SK-N-SH (cell line): Measurements from ENCODE around the gene JCHAIN. TPM values are rescaled to one million over a fixed set of nuclear protein-coding genes. Genes with fewer than 3 reads are reported as not detected.

Experiments
- CTCF ChIA-PET: fragments of 300-600, 350-600 bp; formaldehyde crosslinking; extraction: SDS; loops from one replicate; lab custom pipeline; 2021; lab: Yijun Ruan, JAX
- POLR2A ChIA-PET: fragments of 350-600 bp; sonication (Branson Sonifier 250); formaldehyde crosslinking; extraction: SDS; loops from one replicate; lab custom pipeline; 2020; ENCODE audit warnings: antibody characterized with exemption, inconsistent platforms; lab: Yijun Ruan, JAX
- DNase-seq: peaks from one replicate; pipeline ENCODE4 v3.0.0; 2012
- H2AFZ ChIP-seq: fragments of 200-600 bp; sonication (generic); 2 replicates; pipeline ENCODE4 v1.8.1; 2016; ENCODE audit warnings: antibody characterized with exemption, mild to moderate bottlenecking, low read depth
- H3F3A ChIP-seq: fragments of 200-600 bp; sonication (generic); replicated peaks from 2 replicates; pipeline ENCODE3; 2016; ENCODE audit warnings: antibody characterized with exemption, mild to moderate bottlenecking; ENCODE audit not compliant: insufficient read depth
- H3K27ac ChIP-seq, 2 experiments: fragments of 200-500 bp in 1 of 2; fragments of 200-600 bp in 1 of 2; sonication (Bioruptor generic) in 1 of 2; sonication (generic), shearing (Covaris generic) in 1 of 2; 2 replicates each; pipeline versions ENCODE4 v1.5.1 to v1.6.1; 2014 to 2016; ENCODE audit warnings: low read depth in 2 of 2, inconsistent platforms in 1 of 2, low read length in 1 of 2, mild to moderate bottlenecking in 1 of 2, mixed read lengths in 1 of 2
- H3K27me3 ChIP-seq: fragments of 200-600 bp; sonication (generic), shearing (Covaris generic); 2 replicates; pipeline ENCODE4 v1.6.1; 2016; ENCODE audit warnings: mixed run types; ENCODE audit not compliant: insufficient read depth
- H3K36me3 ChIP-seq, 2 experiments: fragments of 200-500 bp in 1 of 2; fragments of 200-600 bp in 1 of 2; sonication (Bioruptor generic) in 1 of 2; sonication (generic) in 1 of 2; replicated peaks in 1 of 2; 2 replicates each; pipeline versions ENCODE3 to v1.5.1; 2014 to 2016; ENCODE audit warnings: low read length in 1 of 2, mild to moderate bottlenecking in 1 of 2; ENCODE audit not compliant: insufficient read depth in 2 of 2, control insufficient read depth in 1 of 2
- H3K4me1 ChIP-seq, 2 experiments: fragments of 200-500 bp in 1 of 2; fragments of 200-600 bp in 1 of 2; sonication (Bioruptor generic) in 1 of 2; sonication (generic), shearing (Covaris generic) in 1 of 2; 2 replicates each; pipeline versions ENCODE4 v1.5.1 to v1.6.1; 2014 to 2016; ENCODE audit warnings: low read depth in 1 of 2, low read length in 1 of 2, mixed run types in 1 of 2; ENCODE audit not compliant: insufficient read depth in 2 of 2, control insufficient read depth in 1 of 2
- H3K4me2 ChIP-seq: fragments of 200-600 bp; sonication (generic), shearing (Covaris generic); 2 replicates; pipeline ENCODE4 v1.6.1; 2017; ENCODE audit warnings: mixed run types
- H3K4me3 ChIP-seq, 2 experiments: fragments of 200-500 bp in 1 of 2; fragments of 200-600 bp in 1 of 2; sonication (Bioruptor generic) in 1 of 2; sonication (generic), shearing (Covaris generic) in 1 of 2; 2 replicates each; pipeline versions ENCODE4 v1.5.1 to v1.8.1; 2014 to 2016; ENCODE audit warnings: low read depth in 2 of 2, inconsistent platforms in 1 of 2, low read length in 1 of 2, mild to moderate bottlenecking in 1 of 2, mixed read lengths in 1 of 2, moderate library complexity in 1 of 2
- H3K79me2 ChIP-seq: fragments of 200-600 bp; sonication (generic); 2 replicates; pipeline ENCODE4 v1.8.1; 2017; ENCODE audit warnings: mild to moderate bottlenecking; ENCODE audit not compliant: insufficient read depth
- H3K9ac ChIP-seq: fragments of 200-600 bp; sonication (generic); 2 replicates; pipeline ENCODE4 v1.6.1; 2017; ENCODE audit warnings: mixed run types
- H3K9me2 ChIP-seq: fragments of 200-600 bp; sonication (generic); 2 replicates; pipeline ENCODE4 v1.6.1; 2017; ENCODE audit warnings: mixed run types
- H3K9me3 ChIP-seq: fragments of 200-600 bp; sonication (generic); 2 replicates; pipeline ENCODE4 v1.6.1; 2017; ENCODE audit warnings: mixed run types, mild to moderate bottlenecking, moderate library complexity
- H4K20me1 ChIP-seq: fragments of 200-600 bp; sonication (generic); 2 replicates; pipeline ENCODE4 v1.6.1; 2017; ENCODE audit warnings: mild to moderate bottlenecking, mixed run types; ENCODE audit not compliant: insufficient read depth
- CTCF ChIP-seq: fragments of 200-600 bp; sonication (generic); IDR thresholded peaks from 2 replicates; pipeline ENCODE4 v1.6.1; 2017; ENCODE audit warnings: antibody characterized with exemption, mild to moderate bottlenecking, moderate library complexity
- EP300 ChIP-seq, 2 experiments: IDR thresholded peaks; 2 replicates each; pipeline versions ENCODE4 v1.4.0 to v1.6.1; 2012; ENCODE audit warnings: borderline replicate concordance in 1 of 2, low read depth in 1 of 2, low read length in 1 of 2
- FOXJ3 ChIP-seq: sonication (generic); formaldehyde crosslinking; IDR thresholded peaks from 2 replicates; pipeline ENCODE4 v1.5.1; 2020; ENCODE audit warnings: mild to moderate bottlenecking, missing genetic modification reagents
- GABPA ChIP-seq: IDR thresholded peaks from 2 replicates; pipeline ENCODE4 v1.4.0; 2012; ENCODE audit warnings: low read depth, mild to moderate bottlenecking
- JUND ChIP-seq: IDR thresholded peaks from 2 replicates; pipeline ENCODE4 v1.4.0; 2012
- MAX ChIP-seq: IDR thresholded peaks from 2 replicates; pipeline ENCODE4 v1.4.0; 2012; ENCODE audit warnings: low read depth
- NFIC ChIP-seq: IDR thresholded peaks from 2 replicates; pipeline ENCODE4 v1.4.0; 2012; ENCODE audit warnings: borderline replicate concordance
- NRF1 ChIP-seq: IDR thresholded peaks from 2 replicates; pipeline ENCODE4 v1.6.1; 2012; ENCODE audit warnings: low read depth, mild to moderate bottlenecking, low read length
- PBX3 ChIP-seq: IDR thresholded peaks from 2 replicates; pipeline ENCODE4; 2012
- RCOR1 ChIP-seq: fragments of 150-350 bp; IDR thresholded peaks from 2 replicates; pipeline ENCODE4 v1.6.1; 2017; ENCODE audit warnings: antibody characterized with exemption, low read length
- RFX5 ChIP-seq: IDR thresholded peaks from 2 replicates; pipeline ENCODE4 v1.6.1; 2012; ENCODE audit warnings: mild to moderate bottlenecking, improper control_type of control experiment, low read length
- RXRA ChIP-seq: IDR thresholded peaks from 2 replicates; pipeline ENCODE4 v1.4.0; 2012; ENCODE audit warnings: low read depth, mild to moderate bottlenecking, borderline replicate concordance
- SIN3A ChIP-seq: IDR thresholded peaks from 2 replicates; pipeline ENCODE4 v1.6.1; 2012; ENCODE audit warnings: low read depth, mild to moderate bottlenecking, low read length, moderate library complexity, borderline replicate concordance
- TAF1 ChIP-seq: IDR thresholded peaks from 2 replicates; pipeline ENCODE4 v1.6.1; 2012; ENCODE audit warnings: low read depth, mild to moderate bottlenecking, low read length, moderate library complexity, borderline replicate concordance
- TCF12 ChIP-seq: IDR thresholded peaks from 2 replicates; pipeline ENCODE4 v1.4.0; 2012
- TEAD4 ChIP-seq: IDR thresholded peaks from 2 replicates; pipeline ENCODE4 v1.4.0; 2012; ENCODE audit warnings: mild to moderate bottlenecking, borderline replicate concordance; ENCODE audit not compliant: insufficient read depth
- USF1 ChIP-seq: IDR thresholded peaks from 2 replicates; pipeline ENCODE4 v1.4.0; 2012; ENCODE audit warnings: low read depth, borderline replicate concordance
- USF2 ChIP-seq: fragments of 150-350 bp; IDR thresholded peaks from 2 replicates; pipeline ENCODE4 v1.6.1; 2017; ENCODE audit warnings: antibody characterized with exemption, low read length, low read depth, borderline replicate concordance
- YY1 ChIP-seq: IDR thresholded peaks from 2 replicates; pipeline ENCODE4 v1.4.0; 2012; ENCODE audit warnings: low read depth, mild to moderate bottlenecking
- ZBTB33 ChIP-seq: IDR thresholded peaks from 2 replicates; pipeline ENCODE4 v1.4.0; 2012; ENCODE audit warnings: low read depth, borderline replicate concordance
- WGBS: methylation state at CpG from one replicate; pipeline ENCODE4 v1.1.6; 2017; ENCODE audit warnings: low lambda C conversion rate; 5-methylcytosine and 5-hydroxymethylcytosine counted together
- polyA plus RNA-seq, 3 experiments: library from polyadenylated mRNA; depleted of rRNA; stranded (reverse); fragments of >200 nt; gene quantifications; 2 replicates each; pipeline ENCODE4 v1.2.3, GENCODE V29; 2012

JCHAIN gene
- polyA plus RNA-seq, 1 of the 3 experiments (the other 2 are of a cell fraction), result 1.1 TPM

GRCh38 chr4:70700712-70701111 lies 34.4 kb upstream of the JCHAIN start:
- H3K4me2 ChIP-seq, result no peak overlapping the region
- 95% methylated on average over 5 of the region's 5 CpGs for WGBS
- CTCF ChIA-PET, result interaction anchor here (0.8 to 1.1 kb wide), 3 partner anchors 11 to 309 kb away, joined by 3 read pairs; no protein-coding TSS in a partner anchor

More at GRCh38 chr4:70700712-70701111, 34.4 kb upstream of the JCHAIN start:
- Histone ChIP-seq H3K9ac (no peak overlapping the region), H3K9me3 (no peaks in the 10 kb centered on the region), H3K27me3 (no peaks in the 10 kb centered on the region), H3K79me2 (peaks cover 2% of the 10 kb centered on the region; the same call in 1 of the 2 replicates), H3K9me2 (no peaks in the 10 kb centered on the region), H3F3A (peaks cover 27% of the 10 kb centered on the region), H2AFZ (no peak overlapping the region), H3K27ac (no peak overlapping the region), H3K36me3 (no peaks in the 10 kb centered on the region), H3K4me1 (peaks cover 3 to 4% of the 10 kb centered on the region in 2 experiments; a peak in 2 of 4 replicates), H4K20me1 (no peaks in the 10 kb centered on the region), H3K4me3 (no peak overlapping the region)
- TF ChIP-seq TEAD4 (no peak), JUND (no peak), EP300 (IDR thresholded peaks at IDR 0.05; ENCODE audit: borderline replicate concordance in 1 of 2, low read depth in 1 of 2, low read length in 1 of 2) (no peak), NFIC (no peak), RFX5 (no peak), USF2 (no peak), TAF1 (no peak), NRF1 (no peak), PBX3 (no peak), SIN3A (no peak), YY1 (no peak), RCOR1 (no peak), GABPA (no peak), ZBTB33 (no peak), USF1 (no peak), RXRA (no peak), CTCF (no peak), FOXJ3 (CRISPR knock-in tag) (no peak), TCF12 (no peak), MAX (no peak)
- no peak for DNase-seq
- POLR2A ChIA-PET, result no interaction called here
